A549 (cell line): ENCODE results near the gene ZNF747. TPM values are rescaled to one million over a fixed set of nuclear protein-coding genes. Genes with fewer than 3 reads are reported as not detected.

ENCODE experiments used
- ATAC-seq, 2 experiments: fragments of 200-7000 bp in 1 of 2; fragments of >200 bp in 1 of 2; cut with Nextera tagmentation in 1 of 2; cut with Tn5 transposase in 1 of 2; 3 replicates each; pipeline versions ENCODE4 v1.8.0 to v1.9.1; 2018 to 2020; ENCODE audit warnings: mild to moderate bottlenecking in 1 of 2, moderate library complexity in 1 of 2
- CTCF ChIA-PET: fragments of 300-600 bp; sonication (Branson Sonifier 250); formaldehyde crosslinking; extraction: SDS; loops from one replicate; lab custom pipeline; 2021; ENCODE audit warnings: antibody characterized with exemption, inconsistent platforms; lab: Yijun Ruan, JAX
- POLR2A ChIA-PET: fragments of 350-600 bp; formaldehyde crosslinking; extraction: SDS; loops from one replicate; lab custom pipeline; 2021; ENCODE audit warnings: antibody characterized with exemption, inconsistent platforms; lab: Yijun Ruan, JAX
- DNase-seq, 2 experiments: peaks; one replicate each; pipeline versions ENCODE4 v3.0.0 to v3.0.0-alpha.2; 2011 to 2016; ENCODE audit warnings: low read depth in 1 of 2, low spot score in 1 of 2
- FAIRE-seq: peaks from 2 replicates; lab custom pipeline; 2011; peaks lifted over from hg19 to GRCh38; lab: Jason Lieb, UNC
- H3K27ac ChIP-seq, 2 experiments: fragments of >200 bp; sonication (Bioruptor Twin); formaldehyde crosslinking; 3 replicates each; pipeline ENCODE4 v1.5.1; 2016 to 2017
- H3K4me1 ChIP-seq: fragments of >200 bp; sonication (Bioruptor Twin); formaldehyde crosslinking; 3 replicates; pipeline ENCODE4 v1.6.1; 2016
- H3K4me2 ChIP-seq: fragments of >200 bp; sonication (Bioruptor Twin); formaldehyde crosslinking; 3 replicates; pipeline ENCODE4 v1.6.1; 2016
- H3K4me3 ChIP-seq: fragments of >200 bp; sonication (Bioruptor Twin); formaldehyde crosslinking; 3 replicates; pipeline ENCODE4 v1.5.1; 2016
- H3K9me3 ChIP-seq: fragments of >200 bp; sonication (Bioruptor Twin); formaldehyde crosslinking; 3 replicates; pipeline ENCODE4 v1.6.1; 2016
- ATOH8 ChIP-seq: fragments of 250-450 bp; sonication (Bioruptor Pico); IDR thresholded peaks from 2 replicates; pipeline ENCODE4 v1.5.0; 2020; ENCODE audit warnings: low read depth, mild to moderate bottlenecking, moderate library complexity
- BCL3 ChIP-seq: fragments of >200 bp; sonication (Bioruptor Twin); formaldehyde crosslinking; IDR thresholded peaks from 3 replicates; pipeline ENCODE4 v1.6.1; 2016
- BHLHE40 ChIP-seq: IDR thresholded peaks from 2 replicates; pipeline ENCODE4 v1.6.1; 2012; ENCODE audit warnings: low read depth, low read length, inconsistent platforms
- CBX2 ChIP-seq: fragments of 200-600 bp; sonication (generic); IDR thresholded peaks from 2 replicates; pipeline ENCODE4 v1.6.1; 2016; ENCODE audit warnings: low read depth, mild to moderate bottlenecking, borderline replicate concordance
- CEBPB ChIP-seq, 2 experiments: fragments of >200 bp in 1 of 2; sonication (Bioruptor Twin) in 1 of 2; formaldehyde crosslinking in 1 of 2; IDR thresholded peaks; 2 replicates each; pipeline ENCODE4 v1.6.1; 2012 to 2016
- E2F6 ChIP-seq: IDR thresholded peaks from 2 replicates; pipeline ENCODE4 v1.6.1; 2012; ENCODE audit warnings: low read depth, borderline replicate concordance
- HOXA7 ChIP-seq: fragments of 250-450 bp; sonication (Bioruptor Pico); IDR thresholded peaks from 2 replicates; pipeline ENCODE4 v1.5.0; 2020; ENCODE audit warnings: mild to moderate bottlenecking, moderate library complexity
- JUN ChIP-seq, 2 experiments: fragments of >200 bp; sonication (Bioruptor Twin); formaldehyde crosslinking; IDR thresholded peaks; 2 replicates in 1 of 2; 3 replicates in 1 of 2; pipeline ENCODE4 v1.6.1; 2016 to 2017
- JUNB ChIP-seq: fragments of >200 bp; sonication (Bioruptor Twin); formaldehyde crosslinking; IDR thresholded peaks from 2 replicates; pipeline ENCODE4 v1.6.1; 2016
- KDM5A ChIP-seq: fragments of 200-600 bp; sonication (generic); IDR thresholded peaks from 2 replicates; pipeline ENCODE4 v1.6.1; 2016; ENCODE audit warnings: antibody characterized with exemption, mild to moderate bottlenecking
- MAX ChIP-seq: IDR thresholded peaks from 2 replicates; pipeline ENCODE4 v1.6.1; 2012
- MYC ChIP-seq: IDR thresholded peaks from 2 replicates; pipeline ENCODE4 v1.6.1; 2012; ENCODE audit warnings: mild to moderate bottlenecking, inconsistent platforms, low read length, improper control_type of control experiment, borderline replicate concordance
- NFE2L2 ChIP-seq: fragments of 150-350 bp; conservative IDR thresholded peaks from 2 replicates; pipeline ENCODE4 v1.6.1; 2014; ENCODE audit warnings: low read length
- NPAS2 ChIP-seq: fragments of 250-450 bp; sonication (Bioruptor Pico); IDR thresholded peaks from 2 replicates; pipeline ENCODE4 v1.8.0; 2022; ENCODE audit warnings: mild to moderate bottlenecking, moderate library complexity, borderline replicate concordance
- PBX3 ChIP-seq: IDR thresholded peaks from 2 replicates; pipeline ENCODE4 v1.6.1; 2012
- PHF8 ChIP-seq: fragments of 200-600 bp; sonication (generic); IDR thresholded peaks from 2 replicates; pipeline ENCODE4 v1.6.1; 2016; ENCODE audit warnings: low read depth, mild to moderate bottlenecking, antibody characterized with exemption, moderate library complexity, borderline replicate concordance
- POLR2A ChIP-seq: IDR thresholded peaks from 2 replicates; pipeline ENCODE4 v1.6.1; 2012; ENCODE audit warnings: mild to moderate bottlenecking, low read length
- RAD21 ChIP-seq, 2 experiments: fragments of >200 bp in 1 of 2; sonication (Bioruptor Twin) in 1 of 2; formaldehyde crosslinking in 1 of 2; IDR thresholded peaks in 1 of 2; conservative IDR thresholded peaks in 1 of 2; 2 replicates in 1 of 2; 3 replicates in 1 of 2; pipeline ENCODE4 v1.6.1; 2012 to 2018; ENCODE audit warnings: inconsistent platforms in 1 of 2
- SREBF2 ChIP-seq: fragments of 450-650 bp; IDR thresholded peaks from 2 replicates; pipeline ENCODE4 v1.6.1; 2014; ENCODE audit warnings: mild to moderate bottlenecking, moderate library complexity
- TFCP2L1 ChIP-seq: fragments of 250-450 bp; sonication (Bioruptor Pico); IDR thresholded peaks from 2 replicates; pipeline ENCODE4 v1.5.0; 2021; ENCODE audit warnings: mild to moderate bottlenecking
- USF2 ChIP-seq: fragments of 450-650 bp; IDR thresholded peaks from 2 replicates; pipeline ENCODE4 v1.6.1; 2014; ENCODE audit warnings: antibody characterized with exemption
- ZSCAN20 ChIP-seq: fragments of 250-450 bp; sonication (Bioruptor Pico); IDR thresholded peaks from 2 replicates; pipeline ENCODE4 v1.8.0; 2022; ENCODE audit warnings: mild to moderate bottlenecking, moderate library complexity
- WGBS: methylation state at CpG from one replicate; pipeline ENCODE4 v1.1.6; 2017; ENCODE audit errors: missing lambda C conversion rate; 5-methylcytosine and 5-hydroxymethylcytosine counted together
- polyA minus RNA-seq: library from RNA; depleted of rRNA, polyadenylated mRNA; stranded (reverse); fragments of >200 nt; gene quantifications from 2 replicates; pipeline ENCODE4 v1.2.3, GENCODE V29; 2011; rRNA and poly(A)+ RNA removed
- polyA plus RNA-seq, 4 experiments: library from polyadenylated mRNA; depleted of rRNA in 3 of 4; stranded (reverse); fragments of >200 nt; fragmentation: RNase III in 1 of 4; extraction: RNeasy Plus Mini Kit Qiagen cat#74134 plus additional on column Dnase treatment in 1 of 4; gene quantifications; 2 replicates in 3 of 4; 3 replicates in 1 of 4; pipeline ENCODE4 v1.2.3, GENCODE V29; 2011 to 2017

The ZNF747 gene
- 4.8 and 5.2 TPM in 2 replicates for polyA plus RNA-seq (2011; rRNA removed)
- polyA plus RNA-seq (2012; cell fraction: cytosol; rRNA removed): 2.6 and 4.2 TPM in 2 replicates
- 3.0 and 3.8 TPM in 2 replicates for polyA plus RNA-seq (2012; cell fraction: nucleus; rRNA removed)
- polyA plus RNA-seq (2017; fragmentation: RNase III; extraction: RNeasy Plus Mini Kit Qiagen cat#74134 plus additional on column Dnase treatment): 3.6 to 5.0 TPM (median 4.6 TPM) in 3 replicates
- 4.3 and 4.9 TPM in 2 replicates for polyA minus RNA-seq

- ChIA-PET CTCF (interaction anchor here (1.0 to 2.8 kb wide), 10 partner anchors 9 to 105 kb away, joined by 3 to 12 read pairs (median 8); partner anchors contain the start of genes DCTPP1, ZNF764, ZNF768 and ZNF785), POLR2A (interaction anchor here (0.6 to 3.0 kb wide), 9 partner anchors 16 to 264 kb away, joined by 3 to 36 read pairs (median 5); partner anchors contain the start of genes DCTPP1, ZNF688, ZNF689 and ZNF764)
- DNase-seq (peak; percentile 77 to 90), ATAC-seq (peak; percentile 91 to 93), FAIRE-seq (no peak)
- peaks cover 13% of the 10 kb centered on the region; the same call in 2 of the 3 replicates for H3K4me1 ChIP-seq
- H3K9me3 ChIP-seq: no peaks in the 10 kb centered on the region
- WGBS: 20% methylated on average over 33 of the region's 70 CpGs
- peak within 1 kb of the TSS; percentile 89 to 93 for H3K27ac ChIP-seq
- 0 out of 3 replicates have a peak, but pooled peaks have one; percentile 0 for TF ChIP-seq BCL3
- TF ChIP-seq ATOH8 (CRISPR knock-in tag): peak; percentile 48; the same call in 1 of the 2 replicates
- no peak for TF ChIP-seq ZSCAN20
- no peak for TF ChIP-seq JUNB
- peak; percentile 59; the same call in 1 of the 2 replicates for TF ChIP-seq MYC
- peak; percentile 72 for TF ChIP-seq POLR2A
- no peak for TF ChIP-seq USF2
- TF ChIP-seq JUN (IDR thresholded peaks at IDR 0.05): peak in 1 of 2 experiments; percentile 88; a peak in 2 of 5 replicates
- no peak; a peak in 1 of 5 replicates for TF ChIP-seq RAD21 (conservative IDR thresholded peaks at IDR 0.05 in 1 of 2, IDR thresholded peaks at IDR 0.05 in 1 of 2)
- peak; percentile 93 for TF ChIP-seq MAX
- TF ChIP-seq CBX2: no peak
- TF ChIP-seq CEBPB (IDR thresholded peaks at IDR 0.05): no peak
- no peak for TF ChIP-seq SREBF2
- no peak for TF ChIP-seq TFCP2L1 (CRISPR knock-in tag)
- TF ChIP-seq NFE2L2: no peak
- TF ChIP-seq NPAS2: no peak
- no peak for TF ChIP-seq BHLHE40
- TF ChIP-seq KDM5A: no peak
- TF ChIP-seq PHF8: peak; percentile 36
- TF ChIP-seq PBX3: no peak
- no peak for TF ChIP-seq HOXA7
- peak; percentile 87 for TF ChIP-seq E2F6
- peak within 1 kb of the TSS; percentile 52 for H3K4me3 ChIP-seq
- H3K4me2 ChIP-seq: peak within 1 kb of the TSS; percentile 87
Measured at GRCh38 chr16:30534368-30535105, at the start of gene ZNF747. Gene ZNF747 (minus strand): TSS chr16:30534858. CDS start chr16:30534679, 179 bp downstream.
